Measurements from ENCODE around the gene SPANXN2. TPM values are rescaled to one million over a fixed set of nuclear protein-coding genes. Genes with fewer than 3 reads are reported as not detected.

Gene SPANXN2
- total RNA-seq, 2 experiments from 2014 or later, result not detected

DNA sequence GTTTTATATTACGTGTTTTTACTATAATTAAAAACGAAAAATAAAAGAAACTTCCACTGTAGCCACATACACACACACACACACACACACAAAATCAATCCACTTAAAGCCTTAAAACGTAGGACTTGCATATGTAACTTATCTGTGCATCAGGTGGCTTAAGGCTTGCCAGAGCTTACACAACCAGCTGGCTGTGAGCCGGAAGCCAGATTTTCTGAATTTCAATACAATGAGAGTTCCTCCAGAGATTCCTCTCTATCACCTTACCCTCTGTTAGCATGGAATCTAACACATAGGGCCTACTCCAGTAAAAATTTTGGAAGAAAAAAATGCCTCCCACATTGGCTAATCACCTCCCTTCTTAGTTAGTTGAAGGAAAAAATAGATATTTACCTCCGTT lies 56.8 kb downstream of the SPANXN2 start:
- Mint-ChIP-seq H3K27ac (no peak overlapping the region), H3K27me3 (no peaks in the 10 kb centered on the region), H3K4me1 (no peaks in the 10 kb centered on the region), H3K9me3 (no peaks in the 10 kb centered on the region), H3K4me3 (no peak overlapping the region), H3K36me3 (ENCODE audit: low read depth) (no peaks in the 10 kb centered on the region)
- DNase-seq, result no peak
- POLR2A ChIA-PET, result no interaction called here
- CTCF ChIA-PET, result no interaction called here

Other genes with a start within 250 kb of the SPANXN2 start
- not detected for gene SPANXN3, start 203.3 kb downstream of the SPANXN2 start, total RNA-seq
- gene SLITRK4, start 84.7 kb downstream of the SPANXN2 start, total RNA-seq, result not detected
- gene UBE2NL, start 163.3 kb upstream of the SPANXN2 start, total RNA-seq, result not detected